Neural progenitor cell (in vitro differentiated cells): ENCODE results near the gene LMAN1. TPM values are rescaled to one million over a fixed set of nuclear protein-coding genes. Genes with fewer than 3 reads are reported as not detected.
A peak's percentile ranks its signal among the peaks of the same experiment; 100 is the strongest.

Experiments
- DNase-seq: peaks from one replicate; pipeline ENCODE4 v3.0.0-alpha.2; 2016; ENCODE audit warnings: low spot score
- H2AFZ ChIP-seq: fragments of 200-600 bp; sonication (generic); replicated peaks from 2 replicates; pipeline ENCODE4 v1.6.1; 2016; ENCODE audit warnings: antibody characterized with exemption
- H3F3A ChIP-seq: fragments of 200-600 bp; sonication (generic); 2 replicates; pipeline ENCODE4 v1.6.1; 2016; ENCODE audit warnings: antibody characterized with exemption, low read depth
- H3K27ac ChIP-seq: fragments of 200-600 bp; sonication (generic); 2 replicates; pipeline ENCODE4 v1.5.1; 2016; ENCODE audit warnings: mild to moderate bottlenecking
- H3K27me3 ChIP-seq: fragments of 200-600 bp; sonication (generic); 2 replicates; pipeline ENCODE4 v1.6.1; 2016; ENCODE audit warnings: mild to moderate bottlenecking, moderate library complexity
- H3K36me3 ChIP-seq: fragments of 200-600 bp; sonication (generic); 2 replicates; pipeline ENCODE4 v1.5.1; 2016
- H3K4me1 ChIP-seq: fragments of 200-600 bp; sonication (generic); 2 replicates; pipeline ENCODE4 v1.6.1; 2016; ENCODE audit warnings: mixed run types
- H3K4me2 ChIP-seq: fragments of 200-600 bp; sonication (generic); 2 replicates; pipeline ENCODE4 v1.6.1; 2016
- H3K4me3 ChIP-seq: fragments of 200-600 bp; sonication (generic); 2 replicates; pipeline ENCODE4 v1.5.1; 2016
- H3K79me2 ChIP-seq: fragments of 200-600 bp; sonication (generic); 2 replicates; pipeline ENCODE4 v1.6.1; 2016; ENCODE audit warnings: low read depth
- H3K9ac ChIP-seq: fragments of 200-600 bp; sonication (generic); 2 replicates; pipeline ENCODE4 v1.6.1; 2016
- H3K9me3 ChIP-seq: fragments of 200-600 bp; sonication (generic); 2 replicates; pipeline ENCODE4 v1.5.1; 2016; ENCODE audit warnings: low read depth
- H4K20me1 ChIP-seq: fragments of 200-600 bp; sonication (generic); 2 replicates; pipeline ENCODE4 v1.6.1; 2016; ENCODE audit warnings: low read depth
- H3K27ac Mint-ChIP-seq: 3 replicates; pipeline ENCODE4 v1.8.0; 2021; ENCODE audit warnings: mixed read lengths
- H3K27me3 Mint-ChIP-seq: 2 replicates; pipeline ENCODE4 v1.8.0; 2022; ENCODE audit warnings: low read depth, mild to moderate bottlenecking, inconsistent platforms, moderate library complexity, mixed read lengths; ENCODE audit not compliant: insufficient read depth
- H3K36me3 Mint-ChIP-seq: 3 replicates; pipeline ENCODE4 v1.8.0; 2021; ENCODE audit warnings: mixed read lengths
- H3K4me1 Mint-ChIP-seq: 3 replicates; pipeline ENCODE4 v1.8.0; 2021; ENCODE audit warnings: mixed read lengths
- H3K4me3 Mint-ChIP-seq: 3 replicates; pipeline ENCODE4 v1.8.0; 2021; ENCODE audit warnings: mild to moderate bottlenecking, moderate library complexity, mixed read lengths
- H3K9me3 Mint-ChIP-seq: 3 replicates; pipeline ENCODE4 v1.8.0; 2020; ENCODE audit warnings: mixed read lengths
- EZH2 ChIP-seq: fragments of 200-600 bp; sonication (generic); IDR thresholded peaks from 2 replicates; pipeline ENCODE4 v1.6.1; 2017; ENCODE audit warnings: antibody characterized with exemption, mild to moderate bottlenecking, moderate library complexity
- EZH2phosphoT487 ChIP-seq: fragments of 200-600 bp; sonication (generic); IDR thresholded peaks from 2 replicates; pipeline ENCODE4 v1.6.1; 2017; ENCODE audit warnings: antibody characterized with exemption
- total RNA-seq: library from RNA; depleted of rRNA; stranded (reverse); fragments of >200 nt; gene quantifications from 2 replicates; pipeline ENCODE4 v1.2.3, GENCODE V29; 2015; ENCODE audit warnings: low replicate concordance
- TF ChIP-seq, protein P1 (sequence below): fragments of 200-600 bp; sonication (generic); IDR thresholded peaks from 2 replicates; pipeline ENCODE4 v1.5.1; 2017; ENCODE audit warnings: antibody characterized with exemption, mild to moderate bottlenecking

The LMAN1 gene
- total RNA-seq, 1 donor from 2014 or later: 338 TPM

DNA sequence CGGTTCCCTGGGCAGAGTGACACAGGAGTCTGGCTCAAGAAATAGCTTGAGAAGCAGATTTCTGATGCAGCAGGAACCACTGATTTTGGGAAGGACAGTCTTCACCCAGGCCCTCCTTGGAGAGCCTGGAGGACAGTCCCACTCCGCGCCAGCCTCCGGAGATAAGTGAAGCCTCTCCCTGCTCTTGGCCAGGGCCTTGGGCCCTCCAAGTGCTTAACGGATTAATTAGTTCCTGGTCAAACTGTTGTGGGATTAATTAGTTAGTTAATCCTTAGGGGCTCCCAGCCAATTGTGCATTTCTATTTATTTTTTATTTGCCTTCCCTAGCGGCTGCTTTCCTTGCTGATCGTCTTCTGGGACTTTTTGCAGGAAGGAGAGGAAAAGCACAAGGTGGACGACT lies 60.2 kb downstream of the LMAN1 start:
- no peak overlapping the region for H3K4me3 Mint-ChIP-seq
- TF ChIP-seq, protein P1, sequence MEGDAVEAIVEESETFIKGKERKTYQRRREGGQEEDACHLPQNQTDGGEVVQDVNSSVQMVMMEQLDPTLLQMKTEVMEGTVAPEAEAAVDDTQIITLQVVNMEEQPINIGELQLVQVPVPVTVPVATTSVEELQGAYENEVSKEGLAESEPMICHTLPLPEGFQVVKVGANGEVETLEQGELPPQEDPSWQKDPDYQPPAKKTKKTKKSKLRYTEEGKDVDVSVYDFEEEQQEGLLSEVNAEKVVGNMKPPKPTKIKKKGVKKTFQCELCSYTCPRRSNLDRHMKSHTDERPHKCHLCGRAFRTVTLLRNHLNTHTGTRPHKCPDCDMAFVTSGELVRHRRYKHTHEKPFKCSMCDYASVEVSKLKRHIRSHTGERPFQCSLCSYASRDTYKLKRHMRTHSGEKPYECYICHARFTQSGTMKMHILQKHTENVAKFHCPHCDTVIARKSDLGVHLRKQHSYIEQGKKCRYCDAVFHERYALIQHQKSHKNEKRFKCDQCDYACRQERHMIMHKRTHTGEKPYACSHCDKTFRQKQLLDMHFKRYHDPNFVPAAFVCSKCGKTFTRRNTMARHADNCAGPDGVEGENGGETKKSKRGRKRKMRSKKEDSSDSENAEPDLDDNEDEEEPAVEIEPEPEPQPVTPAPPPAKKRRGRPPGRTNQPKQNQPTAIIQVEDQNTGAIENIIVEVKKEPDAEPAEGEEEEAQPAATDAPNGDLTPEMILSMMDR: no peak
- TF ChIP-seq EZH2 (no peak), EZH2phosphoT487 (no peak)
- H3K9ac ChIP-seq: no peak overlapping the region

DNA sequence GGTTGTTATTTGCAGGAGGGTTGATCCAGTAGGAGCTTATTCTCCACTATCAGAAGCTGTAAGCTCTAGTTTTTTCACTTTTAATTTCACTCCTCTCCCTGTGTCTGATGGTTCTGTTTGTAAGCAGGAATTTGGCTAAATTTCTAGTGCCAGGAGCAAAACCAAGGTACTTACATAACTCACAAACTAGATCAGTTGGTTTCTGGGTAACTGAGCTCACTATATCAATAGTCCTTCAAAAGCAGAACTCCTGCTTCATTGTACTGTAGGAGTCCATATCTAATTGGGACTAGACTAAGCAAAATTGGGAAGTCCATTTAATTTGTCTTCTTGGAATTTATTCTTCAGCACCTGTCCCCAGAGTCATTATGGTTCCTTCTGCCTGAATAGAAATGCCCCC lies 65.7 kb downstream of the LMAN1 start:
- Histone ChIP-seq H3K4me2 (peak overlapping the region; percentile 11), H3K4me3 (no peak overlapping the region), H3K9ac (no peak overlapping the region), H3K36me3 (no peaks in the 10 kb centered on the region), H3K27me3 (peaks cover 53% of the 10 kb centered on the region), H2AFZ (peak overlapping the region; percentile 45), H3K27ac (no peak overlapping the region), H4K20me1 (no peaks in the 10 kb centered on the region), H3F3A (peaks cover 4% of the 10 kb centered on the region), H3K4me1 (peaks cover 18% of the 10 kb centered on the region), H3K9me3 (no peaks in the 10 kb centered on the region), H3K79me2 (no peaks in the 10 kb centered on the region)
- Mint-ChIP-seq H3K27ac (no peak overlapping the region), H3K36me3 (no peaks in the 10 kb centered on the region), H3K27me3 (peaks cover 3% of the 10 kb centered on the region), H3K4me1 (peaks cover 15% of the 10 kb centered on the region), H3K9me3 (no peaks in the 10 kb centered on the region), H3K4me3 (no peak overlapping the region)
- DNase-seq: no peak
- TF ChIP-seq, protein P1: no peak
- TF ChIP-seq EZH2 (no peak), EZH2phosphoT487 (no peak)

More for the DNA sequence above, 60.2 kb downstream of the LMAN1 start:
- Histone ChIP-seq H3K4me1 (peaks cover 14% of the 10 kb centered on the region), H3K4me2 (no peak overlapping the region), H2AFZ (no peak overlapping the region), H3K4me3 (no peak overlapping the region), H3K79me2 (no peaks in the 10 kb centered on the region), H3K27ac (no peak overlapping the region), H3K9me3 (no peaks in the 10 kb centered on the region), H3K36me3 (no peaks in the 10 kb centered on the region), H3K27me3 (peaks cover 30% of the 10 kb centered on the region), H3F3A (no peaks in the 10 kb centered on the region), H4K20me1 (no peaks in the 10 kb centered on the region)
- H3K9me3 Mint-ChIP-seq: no peaks in the 10 kb centered on the region
- peaks cover 6% of the 10 kb centered on the region for H3K27me3 Mint-ChIP-seq
- H3K36me3 Mint-ChIP-seq: no peaks in the 10 kb centered on the region
- DNase-seq: no peak
- no peak overlapping the region for H3K27ac Mint-ChIP-seq
- peaks cover 12% of the 10 kb centered on the region for H3K4me1 Mint-ChIP-seq

DNA sequence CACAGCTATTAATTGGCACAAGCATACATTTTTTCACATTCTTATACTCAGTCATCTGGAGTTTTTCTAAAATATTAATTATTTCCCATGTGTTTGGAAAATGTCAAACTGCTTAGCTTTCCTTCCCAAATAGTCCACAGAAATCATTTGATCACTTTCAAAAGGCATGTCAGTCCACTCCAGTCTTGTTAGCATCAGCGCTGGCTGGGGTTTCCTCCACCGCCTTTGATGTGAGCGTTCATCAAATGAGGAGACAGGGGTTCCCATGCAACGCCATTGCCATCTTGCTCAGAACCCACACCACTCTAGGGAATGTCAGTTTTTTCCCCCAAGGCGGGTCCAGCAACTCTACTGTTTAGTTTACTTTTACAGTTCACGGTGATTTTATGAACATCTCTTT lies 72.7 kb downstream of the LMAN1 start:
- TF ChIP-seq EZH2phosphoT487: no peak
- no peak for TF ChIP-seq EZH2
- TF ChIP-seq, protein P1: no peak
- Histone ChIP-seq H3K9me3 (no peaks in the 10 kb centered on the region), H3K4me3 (no peak overlapping the region), H3K4me2 (peak overlapping the region; percentile 20), H2AFZ (no peak overlapping the region), H3K27ac (no peak overlapping the region), H4K20me1 (no peaks in the 10 kb centered on the region), H3K4me1 (peaks cover 32% of the 10 kb centered on the region), H3K27me3 (peaks cover 63% of the 10 kb centered on the region), H3K9ac (no peak overlapping the region), H3F3A (no peaks in the 10 kb centered on the region), H3K36me3 (no peaks in the 10 kb centered on the region), H3K79me2 (no peaks in the 10 kb centered on the region)
- no peak overlapping the region for H3K4me3 Mint-ChIP-seq
- H3K27ac Mint-ChIP-seq: no peak overlapping the region
- no peak for DNase-seq
- H3K9me3 Mint-ChIP-seq: no peaks in the 10 kb centered on the region
- peaks cover 13% of the 10 kb centered on the region for H3K27me3 Mint-ChIP-seq
- no peaks in the 10 kb centered on the region for H3K4me1 Mint-ChIP-seq
- no peaks in the 10 kb centered on the region for H3K36me3 Mint-ChIP-seq
